Measurements from ENCODE around the gene MBD2. TPM values are rescaled to one million over a fixed set of nuclear protein-coding genes. Genes with fewer than 3 reads are reported as not detected.

The MBD2 gene
- total and polyA plus RNA-seq, 4 donors = 9.2 to 16.2 (median 11.4) TPM

GRCh38 chr18:54215069-54215468 lies 9.4 kb downstream of the MBD2 start:
- H3K9ac ChIP-seq (ENCODE audit: low read depth in 1 of 2, low read length in 2 of 2) = no peak overlapping the region
- no peak overlapping the region for H3K4me3 ChIP-seq (ENCODE audit: low read depth in 1 of 3, low read length in 3 of 3)
- H3K36me3 ChIP-seq (ENCODE audit: control insufficient read depth in 4 of 4, insufficient read depth in 3 of 4, low read depth in 1 of 4, low read length in 3 of 4) = no peaks in the 10 kb centered on the region
- H3K4me1 ChIP-seq (ENCODE audit: control insufficient read depth in 4 of 4, insufficient read depth in 4 of 4, low read length in 3 of 4) = peaks cover 0 to 17% (median 8%) of the 10 kb centered on the region in 4 donors
- H3K27me3 ChIP-seq (ENCODE audit: control insufficient read depth in 4 of 4, insufficient read depth in 4 of 4, low read length in 3 of 4) = no peaks in the 10 kb centered on the region
- no peak overlapping the region for H3K27ac ChIP-seq (ENCODE audit: low read depth in 1 of 2, low read length in 2 of 2)
- TF ChIP-seq REST (IDR thresholded peaks at IDR 0.05) = no peak
- no peak for TF ChIP-seq RXRA (IDR thresholded peaks at IDR 0.05)
- no peak for TF ChIP-seq FOXA2 (IDR thresholded peaks at IDR 0.05)
- TF ChIP-seq JUND (IDR thresholded peaks at IDR 0.05) = no peak
- TF ChIP-seq FOXA1 (IDR thresholded peaks at IDR 0.05) = no peak
- no peak for TF ChIP-seq HNF4G (IDR thresholded peaks at IDR 0.05)
- TF ChIP-seq ATF3 (IDR thresholded peaks at IDR 0.05) = no peak
- no peak for TF ChIP-seq CTCF (IDR thresholded peaks at IDR 0.05; ENCODE audit: low read depth, low read length, missing input control)
- no peak for TF ChIP-seq TAF1 (conservative IDR thresholded peaks at IDR 0.05)
- no peak for DNase-seq (ENCODE audit: low spot score)
- 96% methylated on average over 3 of the region's 3 CpGs for WGBS
- no peaks in the 10 kb centered on the region for H3K9me3 ChIP-seq (ENCODE audit: control insufficient read depth in 4 of 4, low read length in 3 of 4)

GRCh38 chr18:54210463-54210862 lies 14.0 kb downstream of the MBD2 start:
- H3K27ac ChIP-seq (ENCODE audit: low read depth in 1 of 2, low read length in 2 of 2) = no peak overlapping the region
- H3K9ac ChIP-seq (ENCODE audit: low read depth in 1 of 2, low read length in 2 of 2) = no peak overlapping the region
- no peaks in the 10 kb centered on the region for H3K9me3 ChIP-seq (ENCODE audit: control insufficient read depth in 4 of 4, low read length in 3 of 4)
- DNase-seq (ENCODE audit: low spot score) = no peak
- no peaks in the 10 kb centered on the region for H3K27me3 ChIP-seq (ENCODE audit: control insufficient read depth in 4 of 4, insufficient read depth in 4 of 4, low read length in 3 of 4)
- TF ChIP-seq HNF4A (conservative IDR thresholded peaks at IDR 0.05) (no peak), HNF4G (IDR thresholded peaks at IDR 0.05) (no peak), JUND (IDR thresholded peaks at IDR 0.05) (no peak), REST (IDR thresholded peaks at IDR 0.05) (no peak)
- no peaks in the 10 kb centered on the region for H3K36me3 ChIP-seq (ENCODE audit: control insufficient read depth in 4 of 4, insufficient read depth in 3 of 4, low read depth in 1 of 4, low read length in 3 of 4)
- no peak overlapping the region for H3K4me3 ChIP-seq (ENCODE audit: low read depth in 1 of 3, low read length in 3 of 3)
- H3K4me1 ChIP-seq (ENCODE audit: control insufficient read depth in 4 of 4, insufficient read depth in 4 of 4, low read length in 3 of 4) = peaks cover 3 to 20% (median 8%) of the 10 kb centered on the region in 4 donors
- WGBS = 99% methylated on average over 1 of the region's 1 CpG

Data from liver (tissue), 9 donors.